GM19452 (cell line): ENCODE results near the gene MGAT3.

Experiments used
- ATAC-seq: cut with Tn5 transposase; IDR thresholded peaks from one replicate; pipeline ENCODE4 v1.9.1; 2021; ENCODE audit not compliant: unreplicated experiment

MGAT3 gene

DNA sequence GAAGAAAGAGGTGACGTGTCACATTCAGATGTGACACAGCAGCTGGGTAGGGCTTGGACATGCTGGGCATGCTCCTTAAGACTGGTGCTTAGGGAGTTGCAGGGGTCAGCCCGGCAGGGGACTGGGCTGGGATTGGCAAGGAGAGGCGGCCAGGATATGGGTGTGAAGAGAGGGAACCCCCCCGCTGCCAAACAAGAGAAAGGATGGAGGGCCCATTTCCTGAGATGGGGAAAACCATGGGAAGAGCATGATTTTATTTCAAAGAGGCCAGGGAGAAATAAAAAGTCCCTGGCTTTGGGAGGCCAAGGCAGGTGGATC lies 68.8 kb downstream of the MGAT3 start:
- no peak for ATAC-seq

- ATAC-seq, result no peak
Measured at GRCh38 chr22:39526736-39527171, 69.9 kb downstream of the MGAT3 start.

DNA sequence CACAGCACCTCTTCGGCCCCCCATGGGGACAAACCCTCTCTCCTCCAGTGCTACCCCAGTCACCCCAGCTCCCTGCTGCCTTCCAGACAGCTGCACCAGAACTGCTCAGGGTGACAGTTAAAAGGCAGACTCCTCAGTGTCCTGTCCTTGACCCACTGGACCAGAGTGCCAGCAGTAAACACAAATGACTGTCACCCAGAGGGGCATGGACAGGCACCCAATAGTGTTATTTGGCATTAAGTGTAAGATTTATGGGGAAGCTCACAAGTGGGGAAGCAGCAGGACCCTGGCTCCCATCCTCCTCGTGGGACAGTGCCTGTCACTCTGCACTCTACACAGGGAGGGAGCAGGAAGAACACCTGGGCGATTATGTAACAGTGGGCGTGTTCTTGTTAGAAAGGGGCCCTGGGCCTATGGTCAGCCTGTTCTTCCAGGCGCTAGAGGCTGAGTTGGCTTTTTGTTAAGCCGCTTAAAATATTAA lies 70.7 kb downstream of the MGAT3 start:
- no peak for ATAC-seq

GRCh38 chr22:39528080-39528661 lies 71.4 kb downstream of the MGAT3 start:
- ATAC-seq, result no peak

DNA sequence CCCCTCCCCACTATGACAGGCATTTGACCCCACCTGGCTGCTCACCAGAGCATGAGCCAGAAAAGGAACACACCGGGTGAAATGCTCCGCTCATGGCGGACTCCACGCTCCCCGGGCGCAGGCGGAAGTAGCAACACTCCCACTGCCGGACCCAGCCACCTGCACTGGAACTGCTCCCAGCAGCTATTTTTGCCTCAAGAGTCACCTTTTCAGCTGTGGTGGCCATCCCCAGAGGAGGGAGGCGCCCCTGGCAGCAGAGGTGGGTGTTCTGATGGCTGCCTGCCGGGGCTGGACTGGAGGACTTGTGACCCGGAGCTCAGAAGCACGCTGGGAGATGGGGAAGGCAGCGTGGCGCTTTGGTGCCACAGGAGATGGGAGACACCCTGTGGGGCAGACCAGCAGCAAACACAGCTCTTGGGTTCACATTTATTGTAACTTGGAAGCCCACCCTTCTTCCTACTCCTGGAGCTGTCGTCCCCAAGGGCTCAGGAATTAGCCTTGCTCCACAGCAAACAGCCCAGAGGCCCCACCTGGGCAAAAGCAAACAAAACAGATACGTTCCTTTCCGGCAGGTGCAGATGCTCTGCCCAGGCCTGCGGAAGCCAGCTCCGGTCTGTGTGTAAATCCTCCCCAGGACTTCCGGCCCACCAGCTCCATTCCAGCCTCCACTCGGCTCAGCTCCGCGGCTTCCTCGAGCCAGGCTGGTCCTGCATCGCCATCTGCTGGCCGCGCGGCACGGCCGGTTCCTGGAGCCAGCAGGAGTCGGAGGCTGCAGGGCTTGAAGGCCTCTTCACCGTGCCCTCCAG lies 72.1 kb downstream of the MGAT3 start:
- ATAC-seq, result no peak

- ATAC-seq, result no peak
Measured at GRCh38 chr22:39529487-39529851, 72.7 kb downstream of the MGAT3 start.

DNA sequence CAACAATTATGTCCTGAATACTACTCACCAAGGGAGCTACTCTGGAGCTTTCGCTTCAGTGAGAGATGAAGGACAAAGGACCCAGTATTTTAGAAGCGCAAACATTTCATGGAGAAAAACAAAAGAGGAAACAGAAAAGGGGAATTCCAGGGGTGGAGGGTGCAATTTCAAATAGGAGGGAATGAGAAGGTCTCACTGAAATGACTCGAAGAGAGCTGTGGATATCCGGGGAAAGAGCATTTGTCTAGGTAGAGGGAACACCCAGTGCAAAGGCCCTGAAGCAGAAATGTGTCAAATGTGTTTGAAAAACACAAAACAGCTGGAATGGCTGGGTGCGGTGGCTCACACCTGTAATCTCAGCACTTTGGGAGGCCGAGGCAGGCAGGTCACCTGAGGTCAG lies 73.3 kb downstream of the MGAT3 start:
- no peak for ATAC-seq

DNA sequence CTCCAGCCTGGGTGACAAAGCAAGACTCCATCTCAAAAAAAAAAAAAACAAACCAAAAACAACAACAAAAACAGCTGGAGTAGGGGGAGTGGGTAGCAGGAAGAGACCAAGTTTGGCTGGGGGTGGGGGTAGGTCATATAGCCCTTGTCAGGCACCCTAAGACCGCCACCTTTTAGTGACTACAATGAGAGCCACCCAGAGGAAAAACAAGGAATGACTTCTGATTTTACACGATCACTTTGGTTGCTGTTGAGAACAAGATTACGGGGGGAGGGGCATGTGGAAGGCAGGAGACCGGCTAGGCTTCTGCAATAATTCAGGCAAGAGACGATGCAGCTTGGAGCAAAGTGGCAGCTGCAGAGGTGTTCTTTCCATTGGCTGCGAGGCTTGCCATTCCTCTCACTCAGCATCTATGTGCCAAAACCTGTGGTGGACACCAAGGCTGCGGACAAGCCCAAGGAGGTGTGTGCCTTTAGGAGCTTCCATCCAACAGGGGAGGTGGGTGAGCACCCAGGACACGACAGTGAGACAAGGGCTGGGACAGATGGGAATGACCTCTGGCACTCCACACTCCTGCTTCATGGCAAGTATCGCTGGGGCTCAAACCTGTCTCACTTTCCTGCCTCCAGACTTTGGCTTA lies 74.0 kb downstream of the MGAT3 start:
- ATAC-seq, result no peak

GRCh38 chr22:39532215-39533073 lies 75.6 kb downstream of the MGAT3 start, which contains the start of gene RPS19BP1:
TSS of gene RPS19BP1 (minus strand) at chr22:39532748. CDS start at chr22:39532738, 10 bp downstream.
- ATAC-seq, result peak; percentile 71

GRCh38 chr22:39534092-39534506 lies 77.3 kb downstream of the MGAT3 start:
- no peak for ATAC-seq

DNA sequence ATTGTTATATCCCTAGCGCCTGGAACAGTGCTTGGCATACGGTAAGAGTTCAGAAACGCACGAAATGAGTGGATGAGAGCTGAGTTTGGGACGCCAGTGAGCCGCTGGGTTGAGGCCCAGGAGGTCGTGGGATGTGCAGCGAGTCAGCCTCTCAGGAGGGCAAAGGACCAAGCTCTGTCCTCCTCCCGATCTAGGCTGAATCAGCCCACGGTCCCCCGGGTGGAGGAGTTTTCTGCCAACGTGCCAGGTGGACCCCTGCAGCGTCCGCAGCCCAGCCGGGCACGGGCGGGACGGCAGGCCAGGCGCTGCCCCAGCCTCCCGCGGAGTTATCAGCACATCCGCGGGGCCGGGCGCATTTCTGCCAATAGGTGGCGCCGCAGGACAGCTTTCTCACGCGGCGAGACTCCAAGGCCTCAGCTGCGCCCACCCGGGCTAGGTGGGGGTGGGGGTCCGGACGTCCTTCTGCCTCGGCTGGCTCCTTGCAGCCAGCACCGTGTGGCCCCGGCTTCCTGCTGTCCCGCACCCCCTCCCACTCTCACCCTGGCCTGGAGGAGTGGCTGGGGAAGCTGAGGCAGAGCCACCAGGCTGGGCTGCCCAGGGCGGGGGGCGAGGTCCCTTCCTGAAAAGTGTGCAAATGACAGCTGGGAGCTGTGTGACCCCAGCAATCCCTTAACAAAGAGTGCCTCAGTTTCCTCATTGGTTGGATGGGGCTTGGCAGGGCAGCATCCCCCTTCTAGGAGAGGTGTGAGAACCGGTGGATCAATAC lies 78.0 kb downstream of the MGAT3 start:
- no peak for ATAC-seq

DNA sequence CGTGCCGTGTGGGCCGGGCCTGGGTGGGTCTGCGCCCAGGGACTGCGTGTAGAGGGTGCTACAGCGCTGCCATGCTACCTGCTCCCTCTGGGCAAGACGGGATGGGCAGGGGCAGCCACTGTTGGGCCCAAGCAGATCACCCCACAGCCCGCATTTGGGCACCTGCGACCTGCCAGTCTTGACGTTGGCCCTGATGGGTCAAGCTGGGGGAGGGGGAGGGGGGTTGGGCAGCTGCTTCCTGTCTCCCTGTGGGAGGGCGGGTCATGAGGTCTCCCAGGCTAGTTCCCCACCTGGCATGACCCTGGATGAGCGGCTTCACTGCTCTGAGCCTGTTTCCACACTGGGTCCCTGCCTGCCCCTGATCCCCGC lies 78.5 kb downstream of the MGAT3 start:
- ATAC-seq, result no peak

- ATAC-seq, result no peak
Measured at GRCh38 chr22:39535831-39536449, 79.1 kb downstream of the MGAT3 start.

DNA sequence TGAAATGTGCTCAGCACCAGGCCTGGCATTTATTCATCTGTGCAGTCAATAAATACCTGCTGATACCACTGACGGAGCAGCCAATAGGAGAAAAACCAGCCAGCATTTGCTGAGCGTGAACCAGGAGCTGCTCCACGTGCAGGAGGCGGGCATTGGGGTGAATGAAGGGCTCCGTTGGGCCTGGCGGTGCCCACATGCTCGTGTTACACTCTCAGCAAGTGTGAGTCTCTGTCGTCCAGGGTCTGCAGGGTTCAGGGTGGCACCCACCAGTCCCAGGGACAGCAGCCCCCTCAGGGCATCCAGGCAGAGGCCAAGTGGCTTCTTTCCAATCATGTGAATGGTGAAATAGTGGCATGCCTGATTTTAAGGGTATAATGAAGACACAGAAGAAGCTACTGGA lies 79.9 kb downstream of the MGAT3 start:
- ATAC-seq, result no peak

DNA sequence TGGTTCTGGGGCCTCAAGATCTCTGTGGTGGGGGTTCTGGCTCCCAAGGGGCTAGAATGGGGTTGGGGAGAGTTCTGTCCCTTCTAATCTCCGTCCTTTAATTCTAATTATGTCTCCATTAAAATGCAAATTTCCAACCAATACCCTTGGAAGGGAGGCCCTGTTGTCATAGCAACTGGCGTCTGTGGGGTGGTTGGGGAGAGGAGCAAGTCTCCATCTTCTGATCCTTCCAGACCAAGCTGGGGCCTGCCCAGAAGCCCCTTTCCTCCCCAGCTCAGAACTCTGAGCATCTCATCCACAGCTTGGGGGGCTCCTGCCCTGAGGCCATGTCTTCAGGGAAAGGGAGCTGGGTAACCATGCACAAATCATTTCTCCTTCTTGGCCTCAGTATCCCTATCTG lies 81.2 kb downstream of the MGAT3 start:
- ATAC-seq, result no peak
